Activated CD4-positive, alpha-beta T cell treated with anti-CD3 and anti-CD28 coated beads, Interleukin-2, amount 50 U/mL, for 16 hours (primary cell): Measurements from ENCODE around the gene ATP7A.

Experiments used
- DNase-seq: peaks from one replicate; pipeline ENCODE4 v3.0.0-alpha.2; 2020

Gene ATP7A

GRCh38 chrX:77945910-77946545 is 35.5 kb downstream of the ATP7A start:
- DNase-seq: no peak

- DNase-seq: no peak
Measured at GRCh38 chrX:77946571-77946970, 36.1 kb downstream of the ATP7A start.

GRCh38 chrX:77949840-77950239 is 39.3 kb downstream of the ATP7A start:
- no peak for DNase-seq

- DNase-seq: no peak
Measured at GRCh38 chrX:77952173-77952572, 41.7 kb downstream of the ATP7A start.

- no peak for DNase-seq
Measured at GRCh38 chrX:77953302-77953701, 42.8 kb downstream of the ATP7A start.

GRCh38 chrX:77953708-77954107 is 43.2 kb downstream of the ATP7A start:
- DNase-seq: no peak

- DNase-seq: peak; percentile 14
Measured at GRCh38 chrX:77960567-77960966, 50.1 kb downstream of the ATP7A start.

- no peak for DNase-seq
Measured at GRCh38 chrX:77961063-77961462, 50.6 kb downstream of the ATP7A start.

GRCh38 chrX:77962068-77962902 is 51.8 kb downstream of the ATP7A start:
- peak; percentile 24 for DNase-seq

- no peak for DNase-seq
Measured at GRCh38 chrX:77966361-77966760, 55.9 kb downstream of the ATP7A start.

- no peak for DNase-seq
Measured at GRCh38 chrX:77967631-77968030, 57.1 kb downstream of the ATP7A start.

- no peak for DNase-seq
Measured at GRCh38 chrX:77969538-77969937, 59.0 kb downstream of the ATP7A start, which contains the start of gene PGAM4. PGAM4 (minus strand) TSS chrX:77969638; CDS start chrX:77969638, 0 bp downstream.

- no peak for DNase-seq
Measured at GRCh38 chrX:77975755-77976154, 65.3 kb downstream of the ATP7A start.

GRCh38 chrX:77977095-77977494 is 66.6 kb downstream of the ATP7A start:
- no peak for DNase-seq

GRCh38 chrX:77977518-77977917 is 67.0 kb downstream of the ATP7A start:
- DNase-seq: no peak

- DNase-seq: no peak
Measured at GRCh38 chrX:77979870-77980269, 69.4 kb downstream of the ATP7A start.

- no peak for DNase-seq
Measured at GRCh38 chrX:78011846-78012245, 101.4 kb downstream of the ATP7A start.

GRCh38 chrX:78019586-78020483 is 109.3 kb downstream of the ATP7A start:
- no peak for DNase-seq

GRCh38 chrX:78024349-78025059 is 114.0 kb downstream of the ATP7A start:
- DNase-seq: peak; percentile 43

GRCh38 chrX:78027798-78028197 is 117.3 kb downstream of the ATP7A start:
- DNase-seq: no peak

GRCh38 chrX:78029663-78030062 is 119.2 kb downstream of the ATP7A start:
- peak; percentile 8 for DNase-seq

- DNase-seq: no peak
Measured at GRCh38 chrX:78035061-78035460, 124.6 kb downstream of the ATP7A start.

- no peak for DNase-seq
Measured at GRCh38 chrX:78037881-78038280, 127.4 kb downstream of the ATP7A start.
